Activated B cell treated with CpG ODN at 0.5 μM for 24 hours (primary cell): ENCODE data around the gene CTSD. TPM values are rescaled to one million over a fixed set of nuclear protein-coding genes. Genes with fewer than 3 reads are reported as not detected.

Source experiments
- ATAC-seq: fragments of 200-7000 bp; cut with Tn5 transposase; one replicate; pipeline ENCODE4 v1.10.0; 2021; ENCODE audit warnings: low read depth, mild to moderate bottlenecking, moderate library complexity
- CTCF ChIA-PET: fragments of 350-600 bp; sonication (Branson Sonifier 250); formaldehyde crosslinking; loops from one replicate; lab custom pipeline; 2021; ENCODE audit warnings: antibody characterized with exemption; lab: Charles Lee
- POLR2A ChIA-PET: fragments of 350-600 bp; sonication (Branson Sonifier 250); formaldehyde crosslinking; loops from one replicate; lab custom pipeline; 2021; ENCODE audit warnings: antibody characterized with exemption; lab: Charles Lee
- DNase-seq: peaks from one replicate; pipeline ENCODE4 v3.0.0; 2022
- H3K27ac Mint-ChIP-seq: one replicate; pipeline ENCODE4 v1.8.0; 2020; ENCODE audit warnings: mixed read lengths
- H3K27me3 Mint-ChIP-seq: one replicate; pipeline ENCODE4 v1.8.0; 2021; ENCODE audit warnings: mixed read lengths
- H3K36me3 Mint-ChIP-seq: one replicate; pipeline ENCODE4 v1.8.0; 2021; ENCODE audit warnings: low read depth, mixed read lengths
- H3K4me1 Mint-ChIP-seq: one replicate; pipeline ENCODE4 v1.8.0; 2021; ENCODE audit warnings: mixed read lengths
- H3K4me3 Mint-ChIP-seq: one replicate; pipeline ENCODE4 v1.8.0; 2020; ENCODE audit warnings: mild to moderate bottlenecking, mixed read lengths
- H3K9me3 Mint-ChIP-seq: one replicate; pipeline ENCODE4 v1.8.0; 2020; ENCODE audit warnings: mixed read lengths
- CTCF ChIP-seq: fragments of 200-600 bp; IDR thresholded peaks from one replicate; pipeline ENCODE4 v1.8.0; 2022; ENCODE audit warnings: antibody characterized with exemption, mild to moderate bottlenecking
- intact Hi-C: fragments of 100-400 bp; cut with micrococcal nuclease; formaldehyde crosslinking; loops from one replicate; pipeline ENCODE4 v1.15.1; 2024
- total RNA-seq: library from RNA; stranded (reverse); gene quantifications from 2 replicates; pipeline ENCODE4 v1.2.3, GENCODE V29; 2022

CTSD gene
- total RNA-seq, 1 donor from 2014 or later: 33.2 TPM

GRCh38 chr11:1768141-1768469 lies 4.4 kb upstream of the CTSD start:
- DNase-seq (no peak), ATAC-seq (no peak)
- Mint-ChIP-seq H3K9me3 (no peaks in the 10 kb centered on the region), H3K27ac (no peak overlapping the region), H3K4me3 (no peak overlapping the region), H3K36me3 (no peaks in the 10 kb centered on the region), H3K27me3 (peaks cover 21% of the 10 kb centered on the region), H3K4me1 (peaks cover 11% of the 10 kb centered on the region)
- intact Hi-C loops: no loop called here
- no peak for TF ChIP-seq CTCF
- POLR2A ChIA-PET: no interaction called here
- CTCF ChIA-PET: no interaction called here

GRCh38 chr11:1767399-1768140 lies 3.8 kb upstream of the CTSD start:
- Mint-ChIP-seq H3K9me3 (no peaks in the 10 kb centered on the region), H3K27me3 (peaks cover 19% of the 10 kb centered on the region), H3K36me3 (no peaks in the 10 kb centered on the region), H3K27ac (no peak overlapping the region), H3K4me3 (no peak overlapping the region), H3K4me1 (peaks cover 15% of the 10 kb centered on the region)
- CTCF ChIA-PET: no interaction called here
- intact Hi-C loops: no loop called here
- POLR2A ChIA-PET: no interaction called here
- ATAC-seq (no peak), DNase-seq (no peak)
- no peak for TF ChIP-seq CTCF

- ATAC-seq (no peak), DNase-seq (no peak)
- Mint-ChIP-seq H3K4me3 (no peak overlapping the region), H3K4me1 (peaks cover 15% of the 10 kb centered on the region), H3K9me3 (no peaks in the 10 kb centered on the region), H3K27me3 (peaks cover 14% of the 10 kb centered on the region), H3K36me3 (no peaks in the 10 kb centered on the region), H3K27ac (no peak overlapping the region)
- intact Hi-C loops: no loop called here
- POLR2A ChIA-PET: no interaction called here
- no peak for TF ChIP-seq CTCF
- CTCF ChIA-PET: no interaction called here
Measured at GRCh38 chr11:1766719-1767398, 3.1 kb upstream of the CTSD start.

GRCh38 chr11:1765871-1766718 lies 2.4 kb upstream of the CTSD start:
- no peak overlapping the region for H3K4me3 Mint-ChIP-seq
- CTCF ChIA-PET: no interaction called here

More at GRCh38 chr11:1765871-1766718, 2.4 kb upstream of the CTSD start:
- peaks cover 15% of the 10 kb centered on the region for H3K4me1 Mint-ChIP-seq
- no peak for TF ChIP-seq CTCF
- no peak overlapping the region for H3K27ac Mint-ChIP-seq
- H3K36me3 Mint-ChIP-seq: no peaks in the 10 kb centered on the region
- H3K9me3 Mint-ChIP-seq: no peaks in the 10 kb centered on the region
- DNase-seq (no peak), ATAC-seq (no peak)
- H3K27me3 Mint-ChIP-seq: peaks cover 13% of the 10 kb centered on the region
- intact Hi-C loops: no loop called here
- POLR2A ChIA-PET: no interaction called here
